IPS-NIHi11 (cell line): ENCODE measurements around the gene GNMT.
A peak's percentile ranks its signal among the peaks of the same experiment; 100 is the strongest.
"Not testable (repeated sequence)": the region's sequence is repeated elsewhere in the genome, so short reads cannot be mapped to it uniquely, and the experiment has no call there.

Experiments
- DNase-seq: peaks from one replicate; pipeline ENCODE4 v3.0.0; 2012; ENCODE audit warnings: mixed read lengths, low spot score

Gene GNMT

DNA sequence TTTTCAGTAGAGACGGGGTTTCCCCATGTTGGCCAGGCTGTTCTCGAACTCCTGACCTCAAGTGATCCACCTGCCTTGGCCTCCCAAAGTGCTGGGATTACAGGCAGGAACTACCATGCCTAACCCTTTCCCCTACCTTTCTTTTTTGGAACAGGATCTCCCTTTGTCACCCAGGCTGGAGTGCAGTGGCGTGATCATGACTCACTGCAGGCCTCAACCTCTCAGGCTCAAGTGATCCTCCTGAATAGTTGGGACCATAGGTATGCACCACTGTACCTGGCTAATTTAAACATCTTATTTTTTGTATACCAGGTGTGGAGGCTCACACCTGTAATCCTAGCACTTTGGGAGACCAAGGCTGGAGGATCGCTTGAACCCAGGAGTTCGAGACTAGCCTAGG lies 19.2 kb upstream of the GNMT start:
- not testable (repeated sequence) for DNase-seq

DNA sequence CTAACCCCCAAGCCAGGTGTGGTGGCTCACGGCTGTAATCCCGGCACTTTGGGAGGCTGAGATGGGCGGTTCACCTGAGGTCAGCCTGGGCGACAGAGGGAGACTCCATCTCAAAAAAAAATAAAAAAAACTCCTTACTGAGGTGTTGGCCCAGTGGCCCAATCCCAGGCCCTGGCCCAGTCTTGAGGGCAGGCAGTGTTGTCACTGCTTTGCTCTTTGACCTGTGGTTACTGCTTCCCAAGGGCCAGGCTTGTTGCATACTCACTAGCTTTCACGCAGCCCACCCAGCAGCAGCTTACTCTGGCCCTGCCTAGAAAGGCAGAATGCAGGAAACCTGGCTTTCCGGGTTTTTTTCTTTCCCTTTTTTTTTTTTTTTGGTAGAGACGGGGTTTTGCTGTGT lies 18.1 kb upstream of the GNMT start:
- DNase-seq = no peak

DNA sequence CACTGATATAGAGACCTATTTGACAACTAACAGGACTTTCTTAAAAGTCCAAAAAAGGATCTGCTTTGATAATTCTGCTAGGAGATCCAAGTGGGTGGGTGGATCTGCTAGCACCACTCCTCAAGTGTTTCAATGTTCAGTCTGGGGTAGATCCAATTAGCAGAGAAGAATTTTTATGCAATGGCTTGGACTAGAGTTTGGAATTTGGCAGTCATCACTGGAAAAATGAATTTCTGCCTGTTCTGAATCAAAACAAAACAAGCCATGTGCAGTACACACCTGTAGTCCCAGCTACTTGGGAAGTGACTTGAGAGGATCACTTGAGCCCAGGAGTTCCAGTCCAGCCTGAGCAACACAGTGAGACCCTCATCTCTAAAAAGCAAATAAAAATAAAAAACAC lies 12.6 kb upstream of the GNMT start:
- DNase-seq = no peak

DNA sequence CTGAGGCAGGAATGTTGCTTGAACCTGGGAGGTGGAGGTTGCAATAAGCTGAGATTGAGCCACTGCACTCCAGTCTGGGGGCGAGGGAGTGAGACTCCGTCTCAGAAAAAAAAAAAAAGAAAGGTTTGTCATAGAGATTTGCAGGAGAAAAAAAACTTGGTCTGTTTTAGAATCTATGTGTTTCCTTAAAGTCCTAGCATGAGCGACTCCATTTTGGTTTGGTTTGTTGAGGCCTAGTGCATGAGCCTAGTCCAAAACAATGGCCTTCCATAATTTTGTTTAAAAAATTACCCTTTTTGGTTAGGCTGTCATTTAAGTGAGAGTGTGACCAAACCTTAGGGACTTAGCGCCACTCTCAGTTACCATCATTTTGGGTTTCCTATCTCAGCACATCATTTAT lies 8.2 kb upstream of the GNMT start:
- no peak for DNase-seq

DNA sequence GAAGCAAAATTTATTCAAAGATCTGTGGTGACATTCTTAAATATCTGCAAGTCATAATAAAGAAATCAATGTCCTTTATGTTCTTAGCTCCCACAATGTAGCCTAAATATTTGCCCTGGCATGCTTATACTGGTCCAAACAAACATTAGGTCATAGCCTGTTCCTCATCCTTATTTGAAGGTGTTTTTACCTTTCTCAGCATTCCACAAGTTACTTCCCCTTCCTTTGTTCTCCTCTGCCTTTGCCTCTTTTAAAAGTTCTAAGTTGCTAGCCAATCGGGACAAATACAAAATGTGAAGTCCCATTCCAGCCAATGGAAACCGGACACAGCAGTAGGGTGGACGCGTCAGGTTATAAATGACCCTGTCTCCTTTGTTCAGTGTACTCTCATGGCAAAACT lies 6.1 kb upstream of the GNMT start:
- not testable (repeated sequence) for DNase-seq

DNA sequence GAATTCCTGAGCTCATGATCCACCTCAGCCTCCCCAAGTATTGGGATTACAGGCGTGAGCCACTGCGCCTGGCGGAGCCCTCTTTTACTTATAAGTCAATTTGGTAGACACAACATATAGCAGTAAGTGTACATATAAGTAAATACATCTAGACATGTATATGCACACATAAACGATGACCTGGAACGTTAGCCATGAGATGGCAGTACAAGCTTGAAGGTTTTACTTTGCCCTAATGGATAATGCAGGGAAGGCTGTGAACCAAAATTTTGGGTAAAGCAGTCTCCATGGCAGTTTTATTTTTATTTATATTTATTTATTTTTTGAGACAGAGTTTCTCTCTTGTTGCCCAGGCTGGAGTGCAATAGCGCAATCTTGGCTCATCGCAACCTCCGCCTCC lies 2.4 kb upstream of the GNMT start:
- DNase-seq = no peak

DNA sequence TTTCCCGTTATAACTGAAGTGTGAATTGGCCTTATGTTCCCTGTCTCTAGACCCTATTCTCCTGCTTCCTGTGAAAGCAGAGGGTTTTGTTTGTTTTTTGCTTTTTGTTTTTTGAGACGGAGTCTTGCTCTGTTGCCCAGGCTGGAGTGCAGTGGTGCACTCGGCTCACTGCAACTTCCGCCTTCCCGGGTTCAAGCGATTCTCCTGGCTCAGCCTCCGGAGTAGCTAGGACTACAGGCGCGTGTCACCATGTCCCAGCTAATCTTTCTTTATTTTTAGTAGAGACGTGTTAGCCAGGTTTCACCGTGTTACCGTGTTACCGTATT lies 674 bp upstream of the GNMT start:
- no peak for DNase-seq

DNA sequence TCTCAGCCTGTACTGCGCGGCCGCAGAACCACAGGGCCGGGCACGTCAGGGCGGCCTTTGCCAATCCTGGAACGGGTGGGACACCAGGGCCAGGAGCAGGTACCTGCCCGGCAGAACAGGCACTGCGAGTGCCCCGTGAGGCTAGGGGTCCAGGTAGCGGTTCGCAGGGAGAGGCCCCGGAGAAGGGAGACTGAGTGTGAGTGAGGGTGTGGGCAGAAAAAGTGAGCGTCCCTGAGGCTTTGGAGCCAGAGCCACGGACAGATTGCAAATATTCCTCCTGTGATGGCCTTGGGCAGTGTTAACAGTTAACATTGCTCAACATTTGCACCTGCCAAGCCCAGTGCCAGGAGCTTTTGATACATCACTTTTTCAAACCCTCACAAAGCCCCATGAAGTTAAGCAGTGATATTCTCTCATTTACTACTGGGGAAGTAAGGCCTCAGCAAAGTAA lies 491 bp downstream of the GNMT start:
- DNase-seq = no peak

DNA sequence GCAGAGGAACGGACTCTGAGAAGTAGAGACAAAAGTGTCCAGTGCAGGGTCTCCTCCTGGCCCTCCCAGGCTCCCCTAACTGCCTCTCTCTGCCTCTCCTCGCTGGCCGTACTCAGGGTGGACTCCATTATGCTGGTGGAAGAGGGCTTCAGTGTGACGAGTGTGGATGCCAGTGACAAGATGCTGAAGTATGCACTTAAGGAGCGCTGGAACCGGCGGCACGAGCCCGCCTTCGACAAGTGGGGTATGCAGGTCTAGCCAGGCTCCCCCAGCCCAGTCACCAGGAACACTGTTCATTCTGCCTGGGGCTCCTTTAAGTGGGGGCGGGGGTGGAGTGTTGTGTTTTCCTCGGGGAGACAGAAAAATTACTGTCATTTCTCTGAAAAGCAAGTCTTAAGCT lies 1.5 kb downstream of the GNMT start:
- no peak for DNase-seq

DNA sequence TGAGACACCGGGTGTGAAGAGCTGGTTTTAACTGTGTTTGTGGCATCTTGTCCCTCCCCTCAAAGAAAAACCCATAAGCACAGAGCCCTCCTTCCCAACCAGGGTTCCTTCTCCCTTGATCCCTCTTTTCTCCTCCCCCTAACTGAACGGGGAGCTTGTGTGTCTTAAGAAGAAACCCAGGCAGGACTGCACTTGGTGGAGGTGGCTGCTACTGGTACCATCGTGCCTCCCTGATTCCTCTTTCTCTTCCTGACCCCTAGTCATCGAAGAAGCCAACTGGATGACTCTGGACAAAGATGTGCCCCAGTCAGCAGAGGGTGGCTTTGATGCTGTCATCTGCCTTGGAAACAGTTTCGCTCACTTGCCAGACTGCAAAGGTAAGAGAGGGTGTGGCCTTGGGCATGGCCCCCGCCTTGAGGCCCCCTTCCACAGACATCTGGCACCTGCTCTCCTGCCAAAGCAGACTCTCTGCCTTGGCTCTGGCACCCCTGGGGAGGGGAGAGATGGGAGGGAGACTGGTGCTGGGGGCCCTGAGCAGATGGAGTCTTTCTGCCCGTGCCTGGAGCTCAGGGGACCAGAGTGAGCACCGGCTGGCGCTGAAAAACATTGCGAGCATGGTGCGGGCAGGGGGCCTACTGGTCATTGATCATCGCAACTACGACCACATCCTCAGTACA lies 2.1 kb downstream of the GNMT start:
- peak; percentile 4 for DNase-seq

DNA sequence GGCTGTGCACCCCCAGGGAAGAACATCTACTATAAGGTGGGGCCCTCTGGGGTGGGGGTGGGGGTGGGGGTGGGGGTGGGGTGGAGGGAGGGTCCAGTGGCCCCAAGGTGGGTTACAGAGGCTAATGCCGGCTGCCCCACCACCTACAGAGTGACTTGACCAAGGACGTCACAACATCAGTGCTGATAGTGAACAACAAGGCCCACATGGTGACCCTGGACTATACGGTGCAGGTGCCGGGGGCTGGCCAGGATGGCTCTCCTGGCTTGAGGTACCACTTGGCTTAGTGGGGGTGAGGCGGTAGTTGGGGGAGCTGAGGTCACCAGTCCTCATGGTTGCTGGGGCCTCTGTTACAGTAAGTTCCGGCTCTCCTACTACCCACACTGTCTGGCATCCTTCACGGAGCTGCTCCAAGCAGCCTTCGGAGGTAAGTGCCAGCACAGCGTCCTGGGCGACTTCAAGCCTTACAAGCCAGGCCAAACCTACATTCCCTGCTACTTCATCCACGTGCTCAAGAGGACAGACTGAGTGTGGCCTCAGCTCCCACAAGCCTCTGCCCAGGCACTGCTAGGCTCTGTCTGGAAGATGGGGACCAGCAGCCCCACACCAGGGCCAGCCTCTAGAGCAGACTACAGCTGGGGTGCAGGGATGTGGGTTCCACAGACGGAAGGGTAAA lies 2.8 kb downstream of the GNMT start:
- DNase-seq = no peak

DNA sequence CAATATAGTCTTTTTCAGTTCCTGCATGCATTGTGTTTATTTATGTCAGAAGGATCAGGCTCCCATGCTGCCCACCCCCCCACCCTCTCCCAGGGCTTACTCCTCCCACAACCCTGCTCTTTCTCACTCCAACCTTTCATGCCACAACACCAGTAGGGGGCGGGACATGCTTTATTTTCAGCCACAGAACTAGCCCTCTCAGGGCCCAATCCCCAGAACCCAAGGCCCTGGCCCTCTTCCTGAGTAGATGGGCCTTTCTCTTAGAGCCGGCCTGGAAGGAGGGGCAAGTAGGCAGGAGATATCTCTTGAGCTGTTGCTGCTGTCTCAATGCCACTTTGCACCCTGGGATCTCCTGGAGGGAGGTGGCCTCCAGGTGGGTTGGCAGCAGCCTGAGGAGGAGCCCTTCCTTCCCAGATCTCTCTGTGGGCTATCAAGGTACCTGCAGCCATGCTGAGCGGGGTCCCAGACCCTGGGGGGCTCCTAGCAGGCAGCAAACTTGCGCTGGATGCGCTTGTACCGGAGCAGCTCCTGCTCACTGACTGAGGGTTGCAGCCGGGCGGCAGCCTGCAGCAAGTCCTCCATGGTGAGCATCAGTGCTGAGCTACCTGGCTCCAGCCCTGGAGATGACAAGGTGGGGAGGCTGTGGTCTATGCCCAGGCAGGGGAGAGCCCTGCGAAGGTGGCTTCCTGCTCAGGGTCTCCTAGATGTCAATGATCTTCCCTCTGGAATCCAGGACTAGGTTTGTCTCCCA lies 3.5 kb downstream of the GNMT start:
- peak; percentile 80 for DNase-seq

DNA sequence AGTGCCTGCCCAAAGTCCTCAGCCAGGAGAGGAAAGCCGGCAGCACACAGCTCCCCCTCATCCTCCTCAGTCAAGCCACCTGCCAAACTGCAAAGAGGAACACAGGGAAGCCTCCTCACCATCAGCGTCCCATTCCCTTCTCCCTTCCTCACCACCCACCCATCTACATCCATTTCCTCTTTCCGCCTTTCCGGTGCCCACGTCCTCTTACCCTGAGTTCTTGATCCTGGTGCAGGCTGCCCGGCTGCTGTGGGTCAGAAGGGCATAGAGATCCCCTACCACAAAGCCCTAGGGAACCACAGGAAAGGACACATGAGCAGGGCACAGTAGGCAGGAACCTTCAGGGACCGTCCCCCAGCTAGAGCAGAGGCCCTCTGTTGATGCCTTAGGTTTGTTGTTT lies 6.0 kb downstream of the GNMT start:
- no peak for DNase-seq

DNA sequence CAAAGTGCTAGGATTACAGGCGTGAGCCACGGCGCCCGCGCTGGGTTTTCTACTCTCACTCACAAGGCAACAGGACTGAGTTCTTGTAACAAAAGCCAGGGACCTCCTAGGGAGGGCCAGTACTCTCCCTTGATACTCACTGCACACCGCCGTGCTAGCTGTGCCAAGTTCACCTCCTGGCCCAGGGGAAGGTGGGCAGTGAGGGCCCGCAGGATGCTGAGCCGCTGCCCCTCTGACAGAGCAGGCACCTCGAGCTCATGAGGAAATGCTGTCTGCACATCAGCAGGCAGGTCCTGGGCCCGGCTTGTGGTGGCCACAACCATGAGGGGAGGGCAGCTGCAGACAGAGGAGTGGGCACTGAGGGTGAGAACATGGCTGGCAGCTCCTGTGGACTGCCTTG lies 6.7 kb downstream of the GNMT start:
- no peak for DNase-seq

DNA sequence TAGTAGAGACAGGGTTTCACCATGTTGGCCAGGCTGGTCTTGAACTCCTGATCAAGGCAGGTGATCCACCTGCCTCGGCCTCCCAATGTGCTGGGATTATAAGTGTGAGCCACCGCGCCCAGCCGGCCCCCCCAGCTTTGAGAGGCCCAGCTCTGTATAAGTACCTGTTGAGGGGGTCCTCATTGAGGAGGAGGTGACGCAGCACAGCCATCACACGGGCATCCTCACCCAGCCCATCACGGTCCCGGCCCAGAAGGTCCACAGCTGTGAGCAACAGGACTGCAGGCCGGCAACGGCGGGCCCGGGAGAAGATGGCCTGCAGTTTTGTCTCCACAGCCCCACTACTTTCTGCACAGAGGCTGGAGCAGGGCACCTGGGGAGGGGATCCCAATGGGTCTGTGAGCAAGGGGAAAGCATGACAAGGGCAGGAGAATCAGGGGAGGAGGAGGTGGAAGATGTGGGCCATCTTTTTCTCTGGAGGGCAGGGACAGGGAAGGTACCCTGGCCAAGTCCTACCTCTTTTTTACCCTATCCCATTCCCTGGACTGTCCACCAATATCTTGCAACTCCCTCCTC lies 7.7 kb downstream of the GNMT start:
- DNase-seq = no peak

DNA sequence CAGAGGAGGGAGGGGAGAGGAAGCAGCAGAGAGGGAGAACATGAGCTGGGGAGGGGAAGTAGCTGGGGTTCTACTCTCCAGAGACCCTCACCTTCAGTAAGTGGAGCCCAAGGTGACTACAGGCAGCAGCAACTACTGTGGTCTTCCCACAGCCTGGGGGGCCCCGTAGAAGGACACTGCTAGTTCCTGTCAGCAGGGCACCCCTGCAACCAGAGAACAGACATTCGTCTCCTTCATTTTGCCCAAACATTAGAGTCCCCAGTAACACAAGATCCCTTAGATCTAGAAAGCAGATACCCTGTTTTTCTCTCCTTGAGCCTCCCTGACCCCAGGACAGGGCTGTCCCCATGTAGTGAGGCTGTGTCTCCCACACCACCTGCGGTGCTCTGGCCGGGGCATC lies 8.2 kb downstream of the GNMT start:
- no peak for DNase-seq

DNA sequence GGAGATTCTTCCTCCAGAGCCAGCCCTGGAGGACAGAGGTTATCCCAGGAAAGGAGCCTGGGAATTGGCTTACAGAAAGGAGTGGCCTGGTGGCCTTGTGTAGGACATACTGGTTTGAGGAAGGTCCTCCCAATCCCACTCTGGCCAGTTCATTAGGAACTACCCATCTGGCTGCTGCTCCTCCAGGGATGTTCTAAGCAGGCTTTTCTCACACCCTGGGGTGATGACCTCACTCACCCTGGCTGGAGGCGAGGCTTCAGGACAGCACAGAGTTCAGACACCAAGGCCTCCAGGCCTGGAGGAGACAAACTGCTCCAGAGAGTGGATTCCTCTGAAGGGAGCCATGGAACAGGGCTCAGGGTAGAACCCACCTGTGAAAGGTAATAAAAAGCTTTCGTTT lies 8.9 kb downstream of the GNMT start:
- no peak for DNase-seq

DNA sequence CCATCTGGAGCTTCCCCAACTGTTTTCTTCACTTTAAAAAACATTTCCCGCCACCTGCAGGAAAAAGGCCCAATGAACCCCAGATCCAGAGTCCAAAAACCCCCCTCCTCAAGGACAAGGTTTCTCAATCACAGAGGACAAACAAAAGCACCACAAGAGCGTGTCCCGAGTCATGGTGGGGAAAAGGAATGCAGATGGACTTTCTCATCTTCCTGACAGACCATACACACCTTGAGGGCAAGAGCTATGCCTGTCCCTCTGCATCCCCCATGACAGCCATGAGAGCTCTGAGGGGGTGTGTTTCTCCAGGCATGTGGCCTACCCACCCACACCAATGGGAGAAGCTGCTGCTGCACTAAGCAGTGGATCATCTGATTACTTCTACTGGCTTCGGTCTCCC lies 9.4 kb downstream of the GNMT start:
- no peak for DNase-seq

DNA sequence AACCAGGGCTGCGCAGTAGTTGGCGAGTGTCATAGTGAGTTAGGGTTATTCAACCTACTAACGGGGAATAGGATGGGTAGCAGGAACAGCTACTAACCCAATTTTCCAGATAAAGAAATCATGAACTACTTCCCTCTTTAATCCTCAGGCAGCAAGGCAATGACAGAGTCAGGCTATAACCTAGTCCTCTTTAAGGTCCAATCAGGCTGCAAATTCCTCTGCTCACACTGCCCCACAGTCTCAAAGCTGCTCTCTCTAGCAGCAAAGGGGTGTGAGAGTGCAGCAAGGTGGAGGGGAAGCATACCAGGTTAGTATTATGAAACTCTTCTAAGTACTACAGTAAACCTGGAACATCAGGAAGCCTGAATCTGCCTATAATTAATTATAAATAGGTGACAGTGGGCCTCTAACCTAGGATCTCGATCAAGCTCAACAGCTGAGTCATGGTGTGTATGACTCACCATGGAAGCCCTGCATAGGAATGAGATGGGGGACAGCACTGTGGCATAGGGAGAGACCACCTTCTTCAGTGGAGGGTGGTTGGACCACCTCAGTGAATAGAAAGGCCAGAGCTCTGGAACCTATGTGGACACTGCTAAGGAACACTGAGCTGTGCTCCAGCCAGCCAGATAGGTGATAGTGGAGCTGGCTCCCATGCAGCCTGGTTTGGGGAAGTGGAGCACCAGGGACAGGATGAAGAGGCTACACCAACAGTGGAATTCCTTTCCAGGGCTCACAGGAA lies 10.5 kb downstream of the GNMT start:
- no peak for DNase-seq

DNA sequence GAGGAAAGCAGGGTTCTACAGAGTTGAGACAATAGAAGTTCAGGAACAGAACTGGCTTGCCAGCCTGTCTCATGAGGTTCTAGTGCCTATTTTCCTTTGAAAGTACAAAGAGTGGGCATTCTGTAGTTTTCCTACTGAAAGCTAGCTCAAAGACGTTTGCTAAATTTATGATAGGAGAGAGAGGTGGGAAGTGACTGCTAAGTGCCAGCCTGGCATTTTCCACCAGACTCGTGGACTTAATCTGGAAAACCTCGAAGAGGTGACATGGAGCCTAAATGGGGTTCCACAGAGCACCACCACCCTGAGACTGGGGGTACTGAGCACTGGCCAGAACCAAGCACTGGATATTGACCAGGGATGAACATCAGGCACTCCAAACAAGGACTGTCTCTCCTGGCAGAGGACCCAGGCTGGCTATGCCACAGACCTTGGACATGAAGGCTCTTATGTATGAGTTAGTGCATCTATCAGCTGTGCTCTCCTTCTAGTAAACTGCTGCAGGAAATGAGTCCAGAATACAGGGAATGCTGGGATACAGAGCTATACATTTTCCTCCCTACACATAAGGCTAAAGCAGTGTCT lies 11.3 kb downstream of the GNMT start:
- DNase-seq = no peak

DNA sequence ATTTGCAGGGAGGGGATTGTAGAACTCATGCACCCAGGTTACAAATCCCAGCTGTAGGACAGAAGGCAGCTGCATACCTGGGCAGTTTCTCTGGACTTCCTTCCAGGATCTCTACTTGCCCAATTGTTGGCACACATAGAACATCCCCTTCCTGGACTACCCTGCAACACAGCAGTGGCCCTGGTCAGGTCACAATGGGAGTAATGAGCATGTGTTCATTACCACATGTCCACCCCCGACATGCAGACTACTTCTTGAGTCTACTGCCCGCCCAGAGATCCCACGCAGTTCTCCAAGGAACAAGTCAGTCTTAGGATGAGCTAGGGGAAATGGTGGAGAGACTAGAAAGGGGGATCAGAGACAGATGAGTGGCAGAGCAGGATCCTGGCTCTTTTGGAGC lies 13.4 kb downstream of the GNMT start:
- DNase-seq = no peak

DNA sequence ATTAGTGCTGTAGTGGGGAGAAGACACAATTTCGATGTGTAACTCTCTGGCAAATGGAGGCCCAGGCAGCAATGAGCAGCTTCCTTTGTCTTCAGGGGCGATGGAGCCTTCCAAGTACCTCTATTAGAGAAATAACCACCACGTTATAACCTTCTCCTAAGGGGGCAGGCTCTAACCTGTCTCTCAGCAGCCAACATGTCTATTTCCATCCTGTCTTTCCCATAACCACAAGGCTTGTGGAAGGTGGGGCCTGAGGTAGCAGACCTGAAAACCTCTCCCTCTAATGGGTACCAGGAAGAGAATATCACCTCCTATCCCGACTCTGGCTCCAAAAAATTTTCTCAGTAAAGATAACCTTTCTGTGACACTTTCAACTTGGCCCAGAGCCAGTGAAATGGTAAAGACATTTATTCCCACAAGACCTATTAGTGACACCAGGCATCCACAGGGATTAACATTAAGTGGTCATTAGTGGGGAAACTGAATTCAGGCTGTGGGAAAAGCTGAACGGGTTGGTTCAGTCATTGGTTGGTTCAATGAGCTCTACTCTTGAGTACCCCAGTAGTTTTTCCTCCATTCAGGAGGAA lies 14.5 kb downstream of the GNMT start:
- DNase-seq = no peak
